Activated CD8-positive, alpha-beta memory T cell treated with anti-CD3 and anti-CD28 coated beads, Interleukin-2, amount 50 U/mL, for 1 hour (primary cell): Measurements from ENCODE around the gene KRTAP10-8.
"Not testable (repeated sequence)": the region's sequence is repeated elsewhere in the genome, so short reads cannot be mapped to it uniquely, and the experiment has no call there.

Experiments
- DNase-seq: peaks from one replicate; pipeline ENCODE4 v3.0.0-alpha.2; 2020; ENCODE audit errors: extremely low read depth

The KRTAP10-8 gene

DNA sequence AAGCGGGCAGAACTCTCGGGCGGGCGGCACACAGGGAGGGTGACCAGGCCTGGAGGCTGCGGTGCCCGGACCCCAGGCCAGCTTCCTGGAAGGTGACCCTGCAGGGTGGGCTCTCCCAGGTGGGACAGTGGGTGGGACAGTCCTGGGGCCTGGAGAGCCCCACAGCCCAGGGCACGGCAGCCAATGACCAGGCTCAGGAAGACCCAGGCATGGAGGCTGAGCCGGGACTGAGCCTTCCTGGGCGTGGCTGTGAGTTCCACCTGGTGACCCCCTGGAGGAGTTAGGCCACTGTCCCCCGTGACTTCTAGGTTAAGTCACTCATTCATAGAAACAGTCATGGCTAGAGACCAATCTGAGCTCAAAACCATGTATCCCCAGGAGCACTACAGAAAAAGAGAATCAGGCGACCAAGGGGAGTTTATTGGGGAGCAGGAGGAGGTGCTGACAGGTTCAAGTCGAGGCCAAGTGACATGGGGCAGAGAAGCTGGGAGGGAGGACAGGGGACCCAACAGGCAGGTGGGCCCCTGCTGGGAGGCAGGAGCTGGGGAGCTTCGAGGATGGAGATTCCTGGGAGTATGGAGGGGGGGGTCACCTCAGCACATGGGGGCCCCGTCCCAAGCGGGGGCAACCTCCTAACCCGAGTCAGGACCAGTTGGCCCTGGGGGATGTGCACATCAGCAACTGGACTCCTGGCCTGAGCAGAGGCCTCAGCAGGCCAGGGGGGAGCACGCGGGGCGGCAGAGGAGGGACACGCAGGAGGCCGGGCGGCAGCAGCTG, 32.6 kb upstream of the KRTAP10-8 start:
- no peak for DNase-seq

- no peak for DNase-seq
Observed at GRCh38 chr21:44579833-44580144, 32.1 kb upstream of the KRTAP10-8 start.

DNA sequence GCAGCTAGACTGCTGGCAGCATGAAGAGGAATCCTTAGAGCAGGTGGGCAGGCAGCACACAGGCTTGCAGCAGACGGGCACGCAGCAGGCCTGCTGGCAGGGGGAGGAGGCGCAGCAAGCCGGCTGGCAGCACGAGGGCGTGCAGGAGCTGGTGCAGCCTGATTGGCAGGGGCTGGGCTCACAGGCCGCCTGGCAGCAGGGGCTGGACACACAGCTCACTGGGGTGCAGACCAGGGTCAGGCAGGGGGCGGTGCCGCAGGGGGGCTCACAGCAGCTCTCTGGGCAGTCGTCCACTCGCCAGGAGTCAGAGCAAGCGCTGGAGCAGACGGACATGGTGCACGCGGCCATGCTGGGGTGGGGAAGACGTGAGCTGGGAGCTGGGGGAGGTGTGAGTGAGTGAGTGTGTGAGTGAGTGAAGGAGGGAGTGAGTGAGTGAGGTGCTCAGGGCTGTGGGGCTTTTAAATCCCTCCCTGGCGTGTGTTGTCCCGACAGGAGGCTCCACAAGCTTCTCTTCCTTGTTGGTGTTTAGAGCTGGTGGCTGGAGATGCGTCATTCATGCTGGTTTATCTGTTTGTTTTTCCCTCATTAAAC, 31.6 kb upstream of the KRTAP10-8 start, which contains the start of gene KRTAP10-5:
Gene KRTAP10-5 (minus strand): TSS at position 374 of the 591 bp plus-strand sequence. CDS start 26 bp downstream, at position 348.
- not testable (repeated sequence) for DNase-seq

GRCh38 chr21:44581158-44581557, 30.7 kb upstream of the KRTAP10-8 start:
- DNase-seq, result no peak

- DNase-seq, result no peak
Observed at GRCh38 chr21:44582055-44582454, 29.8 kb upstream of the KRTAP10-8 start.

- DNase-seq, result no peak
Observed at GRCh38 chr21:44583089-44583799, 28.6 kb upstream of the KRTAP10-8 start.

GRCh38 chr21:44583800-44584147, 28.1 kb upstream of the KRTAP10-8 start:
- DNase-seq, result no peak

GRCh38 chr21:44585892-44586291, 26.0 kb upstream of the KRTAP10-8 start:
- no peak for DNase-seq

- no peak for DNase-seq
Observed at GRCh38 chr21:44589094-44589493, 22.8 kb upstream of the KRTAP10-8 start.

- no peak for DNase-seq
Observed at GRCh38 chr21:44589586-44590305, 22.1 kb upstream of the KRTAP10-8 start.

GRCh38 chr21:44590311-44590721, 21.6 kb upstream of the KRTAP10-8 start:
- no peak for DNase-seq

GRCh38 chr21:44590897-44591800, 20.7 kb upstream of the KRTAP10-8 start:
- not testable (repeated sequence) for DNase-seq

DNA sequence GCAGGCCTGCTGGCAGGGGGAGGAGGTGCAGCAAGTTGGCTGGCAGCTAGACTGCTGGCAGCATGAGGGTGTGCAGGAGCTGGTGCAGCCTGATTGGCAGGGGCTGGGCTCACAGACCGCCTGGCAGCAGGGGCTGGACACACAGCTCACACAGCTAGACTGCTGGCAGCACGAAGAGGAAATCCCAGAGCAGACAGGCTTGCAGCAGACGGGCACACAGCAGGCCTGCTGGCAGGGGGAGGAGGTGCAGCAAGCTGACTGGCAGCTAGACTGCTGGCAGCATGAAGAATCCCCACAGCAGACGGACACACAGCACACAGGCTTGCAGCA, 20.1 kb upstream of the KRTAP10-8 start:
- not testable (repeated sequence) for DNase-seq

GRCh38 chr21:44592446-44593311, 19.2 kb upstream of the KRTAP10-8 start, which contains the start of gene KRTAP10-6:
KRTAP10-6 (minus strand) TSS chr21:44592505; CDS start chr21:44592484, 21 bp downstream.
- no peak for DNase-seq

DNA sequence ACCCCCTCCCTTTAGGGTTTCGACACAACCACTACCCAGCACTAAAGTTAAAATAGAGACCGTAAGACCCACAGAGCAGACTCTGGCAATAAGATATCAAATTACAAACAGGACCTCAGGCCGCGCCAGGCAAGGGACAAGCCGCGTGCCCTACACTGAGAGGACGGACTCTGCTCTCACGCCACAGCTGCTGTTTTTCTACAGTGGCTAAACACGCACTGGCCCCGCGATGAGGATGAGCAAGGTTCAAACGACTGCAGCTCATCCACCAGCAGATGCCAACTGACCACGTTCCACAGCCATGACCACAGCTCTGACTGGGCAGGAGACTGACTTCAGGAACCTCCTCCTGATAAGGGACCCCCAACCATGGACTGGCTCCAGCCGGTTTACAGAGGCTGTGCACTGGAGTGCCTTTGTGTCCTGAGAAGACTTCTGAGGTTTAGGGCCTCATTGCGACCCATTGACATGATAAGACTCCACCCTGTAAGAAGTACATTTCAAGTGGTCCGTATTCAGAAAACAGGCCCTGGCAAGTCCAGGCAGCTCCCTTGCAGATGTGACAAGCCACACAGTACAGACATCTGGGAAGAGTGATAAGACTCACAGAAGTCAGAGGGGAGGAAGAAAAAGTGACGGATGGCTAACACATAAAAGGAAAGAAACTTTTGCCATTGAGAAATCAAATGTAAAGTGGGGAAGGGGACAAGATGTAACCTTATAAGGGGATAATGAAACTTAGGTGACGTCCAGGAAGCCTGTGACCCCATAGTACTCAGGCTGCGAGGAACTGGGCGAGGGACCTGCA, 18.1 kb upstream of the KRTAP10-8 start:
- no peak for DNase-seq

DNA sequence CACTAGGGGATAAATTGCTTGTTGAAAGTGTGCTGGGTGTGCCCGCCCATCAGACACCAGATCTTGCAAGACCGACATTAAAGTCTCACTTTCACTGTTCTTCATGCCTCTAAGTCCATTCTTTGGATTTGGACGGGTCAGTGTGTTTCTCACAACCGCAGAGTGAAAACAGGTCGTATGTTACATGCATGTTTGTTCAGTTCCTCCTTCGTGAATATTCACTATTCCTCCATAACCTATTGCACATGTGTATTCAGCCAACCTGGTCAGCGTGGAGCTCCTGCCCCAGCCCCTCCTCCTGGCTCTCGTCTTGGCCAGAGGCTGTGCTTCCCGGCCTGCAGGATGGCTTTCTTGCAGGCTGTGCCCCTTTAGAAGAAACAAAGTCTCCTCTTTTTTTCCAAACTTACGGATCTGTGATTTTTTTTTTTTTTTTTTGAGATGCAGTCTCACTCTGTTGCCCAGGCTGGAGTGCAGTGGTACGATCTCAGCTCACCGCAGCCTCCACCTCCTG, 17.4 kb upstream of the KRTAP10-8 start:
- no peak for DNase-seq

DNA sequence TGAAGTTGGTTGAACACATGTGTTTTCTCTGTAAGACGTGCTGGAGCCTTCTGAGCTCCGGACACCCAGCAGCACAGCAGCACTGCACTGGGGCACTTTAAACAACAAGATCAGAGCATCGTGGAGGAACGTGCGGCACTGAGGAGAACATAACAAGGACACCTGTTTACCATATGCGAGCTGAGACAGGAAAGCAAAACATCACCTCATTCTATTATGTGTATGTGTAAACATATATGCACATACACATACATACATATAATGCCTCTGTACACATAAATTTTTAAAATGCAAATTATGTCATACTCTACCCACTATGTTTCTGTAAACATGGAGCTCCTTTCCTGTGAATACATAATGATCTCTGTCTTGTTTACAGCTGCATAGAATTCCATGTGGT, 16.4 kb upstream of the KRTAP10-8 start:
- no peak for DNase-seq

- DNase-seq, result no peak
Observed at GRCh38 chr21:44596068-44596725, 15.7 kb upstream of the KRTAP10-8 start.

DNA sequence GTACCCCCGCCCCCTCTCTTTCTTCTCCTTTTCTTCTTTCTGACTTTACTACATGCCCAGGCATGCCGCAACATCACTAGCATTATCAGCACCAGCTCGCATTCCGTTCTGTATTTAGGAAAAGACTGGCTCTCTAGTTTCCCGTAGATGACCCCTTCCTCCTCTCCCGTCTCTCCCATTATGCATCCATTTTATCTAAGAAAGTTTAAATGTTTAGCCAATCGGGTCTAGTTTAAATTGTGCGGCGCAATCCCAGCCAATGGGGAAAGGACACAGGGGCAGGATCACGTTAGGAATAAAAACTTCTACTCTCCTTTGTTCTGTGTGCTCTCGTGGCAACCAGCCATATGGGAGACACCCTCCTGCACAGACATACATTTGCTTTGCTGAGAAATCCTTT, 13.8 kb upstream of the KRTAP10-8 start:
- no peak for DNase-seq
